Occipital lobe (tissue), 2 donors: Measurements from ENCODE around the gene OR8G5. TPM values are rescaled to one million over a fixed set of nuclear protein-coding genes. Genes with fewer than 3 reads are reported as not detected.
"Not testable (repeated sequence)": the region's sequence is repeated elsewhere in the genome, so short reads cannot be mapped to it uniquely, and the experiment has no call there.

Experiments
- DNase-seq: peaks from one replicate; lab custom pipeline; 2025; lab: John Stamatoyannopoulos, UW
- total RNA-seq: library from RNA; depleted of rRNA; stranded (reverse); fragments of >200 nt; gene quantifications from one replicate; pipeline ENCODE4 v1.2.3, GENCODE V29; 2014

The OR8G5 gene
- total RNA-seq, result 0.16 TPM

- no peak for DNase-seq
These were observed at the start of gene OR8G5 for GRCh38 chr11:124256076-124256475. TSS of gene OR8G5 (plus strand) at chr11:124256376. CDS start at chr11:124264932, 8,556 bp downstream.

GRCh38 chr11:124207102-124207792, 48.9 kb upstream of the OR8G5 start:
- no peak for DNase-seq

GRCh38 chr11:124209824-124210357, 46.3 kb upstream of the OR8G5 start:
- no peak for DNase-seq

- no peak for DNase-seq
These were observed 45.8 kb upstream of the OR8G5 start for GRCh38 chr11:124210421-124210820.

GRCh38 chr11:124211321-124211720, 44.9 kb upstream of the OR8G5 start:
- DNase-seq, result no peak

- no peak for DNase-seq
These were observed 42.1 kb upstream of the OR8G5 start for GRCh38 chr11:124214027-124214426.

GRCh38 chr11:124219126-124219525, 37.0 kb upstream of the OR8G5 start:
- DNase-seq, result no peak

- no peak for DNase-seq
These were observed 33.8 kb upstream of the OR8G5 start for GRCh38 chr11:124222407-124222806.

GRCh38 chr11:124224618-124225423, 31.4 kb upstream of the OR8G5 start:
- not testable (repeated sequence) for DNase-seq

GRCh38 chr11:124225471-124225870, 30.7 kb upstream of the OR8G5 start:
- no peak for DNase-seq

- no peak for DNase-seq
These were observed 22.8 kb upstream of the OR8G5 start for GRCh38 chr11:124233376-124233775.

- DNase-seq, result no peak
These were observed 17.7 kb upstream of the OR8G5 start for GRCh38 chr11:124238512-124238911.

- no peak for DNase-seq
These were observed 15.4 kb upstream of the OR8G5 start, which contains the start of gene OR8G1 for GRCh38 chr11:124240621-124241397. TSS of gene OR8G1 (plus strand) at chr11:124241095. CDS start at chr11:124249676, 8,581 bp downstream.

GRCh38 chr11:124249869-124250268, 6.3 kb upstream of the OR8G5 start:
- not testable (repeated sequence) for DNase-seq

- DNase-seq, result not testable (repeated sequence)
These were observed 8.9 kb downstream of the OR8G5 start for GRCh38 chr11:124265041-124265440.

GRCh38 chr11:124270886-124271285, 14.7 kb downstream of the OR8G5 start:
- not testable (repeated sequence) for DNase-seq

GRCh38 chr11:124274000-124274399, 17.8 kb downstream of the OR8G5 start:
- DNase-seq, result no peak

GRCh38 chr11:124276081-124276480, 19.9 kb downstream of the OR8G5 start:
- no peak for DNase-seq

- DNase-seq, result no peak
These were observed 21.0 kb downstream of the OR8G5 start for GRCh38 chr11:124277207-124277606.

- DNase-seq, result no peak
These were observed 21.6 kb downstream of the OR8G5 start for GRCh38 chr11:124277804-124278203.

- DNase-seq, result no peak
These were observed 22.1 kb downstream of the OR8G5 start for GRCh38 chr11:124278261-124278660.
